NCI-H187 treated with DMSO at 0.1 percent for 48 hours (cell line): ENCODE data around the gene ATP4A.

Experiments
- DNase-seq: peaks from one replicate; lab custom pipeline; 2025; lab: John Stamatoyannopoulos, UW

ATP4A gene

DNA sequence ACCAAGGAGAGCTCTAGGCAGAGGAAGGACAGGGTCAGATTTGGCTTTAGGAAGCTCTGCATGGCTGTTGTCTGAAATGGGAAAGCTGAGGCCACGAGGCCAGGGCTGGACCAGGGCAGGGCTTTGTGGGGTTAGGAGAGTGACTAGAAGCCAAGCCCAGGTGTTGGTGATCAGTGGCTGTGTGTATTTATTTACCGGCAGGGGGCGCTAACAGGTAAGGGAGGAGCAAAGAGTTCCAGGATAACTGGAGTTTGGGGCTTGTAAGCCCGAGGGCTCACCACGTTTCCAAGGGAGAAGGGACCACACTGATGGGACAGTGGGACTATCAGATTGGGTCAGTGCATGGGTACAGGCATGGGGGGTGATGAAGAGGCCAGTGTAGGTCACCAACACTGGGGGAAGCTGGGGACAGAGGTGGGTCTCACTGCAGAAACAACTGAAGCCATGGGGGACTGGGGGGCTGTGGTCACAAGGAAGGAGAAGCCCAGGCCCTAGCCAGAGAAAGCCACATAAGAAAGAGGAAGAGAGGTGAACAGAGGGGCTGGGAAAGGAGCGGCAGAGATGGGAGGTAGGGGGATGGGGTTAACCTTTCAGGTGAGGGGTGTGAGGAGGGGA, 14.2 kb downstream of the ATP4A start:
- DNase-seq: peak; percentile 48

DNA sequence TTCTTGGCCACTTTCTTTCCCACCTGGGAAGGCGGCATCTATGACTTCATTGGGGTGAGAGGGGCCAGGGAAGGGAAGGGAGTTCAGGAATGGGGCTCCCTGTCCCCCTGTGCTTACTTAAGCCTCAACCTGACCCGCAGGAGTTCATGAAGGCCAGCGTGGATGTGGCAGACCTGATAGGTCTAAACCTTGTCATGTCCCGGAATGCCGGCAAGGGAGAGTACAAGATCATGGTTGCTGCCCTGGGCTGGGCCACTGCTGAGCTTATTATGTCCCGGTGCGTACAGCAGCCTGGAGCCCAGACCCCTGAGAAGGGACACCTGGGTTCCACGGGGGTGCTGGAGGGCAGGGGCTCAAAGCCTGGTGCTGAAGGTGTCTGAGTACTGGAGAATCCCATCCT, 16.9 kb downstream of the ATP4A start:
- no peak for DNase-seq

DNA sequence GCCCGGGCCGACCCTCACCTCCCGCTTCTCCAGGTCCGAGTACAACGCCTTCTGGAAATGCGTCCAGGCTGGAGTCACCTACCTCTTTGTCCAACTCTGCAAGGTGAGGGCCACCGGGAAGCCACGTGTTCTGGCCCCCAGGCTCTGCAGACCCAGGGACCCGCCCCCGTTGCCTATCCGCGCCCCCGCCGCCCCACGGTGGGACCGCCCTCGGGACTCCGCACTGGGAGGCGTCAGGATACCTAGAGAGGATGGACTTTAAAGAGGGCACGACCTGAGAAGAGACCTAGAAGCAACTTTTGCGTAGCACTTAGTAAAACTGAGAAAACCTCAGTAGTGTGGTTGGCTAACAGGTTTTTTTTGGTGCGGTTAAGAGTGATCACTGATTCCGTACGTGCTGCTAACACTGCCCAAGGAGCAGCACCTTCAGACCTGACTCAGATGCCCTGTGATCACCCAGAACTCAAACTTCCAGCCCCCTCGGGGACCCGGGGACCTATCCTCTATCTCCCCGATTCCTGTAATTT, 17.5 kb downstream of the ATP4A start:
- DNase-seq: no peak

DNA sequence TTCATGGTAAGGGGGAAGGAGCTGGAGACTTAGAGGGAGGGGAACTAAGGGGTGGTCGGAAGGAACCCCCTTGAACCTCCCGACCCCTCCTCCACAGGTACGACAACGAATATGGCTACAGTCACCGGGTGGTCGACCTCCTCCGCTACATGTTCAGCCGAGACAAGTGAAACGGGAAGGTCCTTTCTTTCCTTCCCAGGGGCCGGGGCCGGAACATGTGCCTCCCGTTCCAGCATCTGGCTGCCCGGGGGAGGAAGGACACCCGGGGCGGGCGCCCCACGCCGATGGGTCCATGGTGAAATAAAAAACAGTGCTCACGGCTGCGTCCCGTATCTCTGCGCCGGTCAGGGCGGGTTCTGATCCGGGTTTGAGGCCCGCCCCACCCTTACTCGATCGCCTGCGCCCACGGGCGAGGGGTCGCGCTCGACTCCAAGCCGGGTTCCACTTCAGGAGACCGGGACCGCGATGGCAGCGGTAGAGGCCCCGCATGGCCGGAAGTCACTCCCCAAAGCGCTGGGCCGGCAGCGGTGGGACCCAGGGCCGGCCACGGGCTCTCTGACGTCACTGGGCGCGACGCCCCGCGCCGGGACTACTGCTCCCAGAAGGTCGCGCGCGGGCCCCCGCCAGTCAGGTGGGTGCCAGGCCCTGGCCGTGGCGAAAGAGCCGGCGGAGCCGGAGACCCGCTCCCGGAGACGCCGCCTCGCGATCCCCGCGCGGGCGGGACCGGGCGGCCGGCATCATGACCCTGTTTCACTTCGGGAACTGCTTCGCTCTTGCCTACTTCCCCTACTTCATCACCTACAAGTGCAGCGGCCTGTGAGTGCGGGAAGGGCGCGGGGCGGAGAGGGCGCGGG, 18.2 kb downstream of the ATP4A start, which contains the start of gene TMEM147:
TSS of gene TMEM147 (plus strand) at position 626 of the 854 bp plus-strand sequence. CDS start at position 740, 114 bp downstream.
- DNase-seq: peak; percentile 47

DNA sequence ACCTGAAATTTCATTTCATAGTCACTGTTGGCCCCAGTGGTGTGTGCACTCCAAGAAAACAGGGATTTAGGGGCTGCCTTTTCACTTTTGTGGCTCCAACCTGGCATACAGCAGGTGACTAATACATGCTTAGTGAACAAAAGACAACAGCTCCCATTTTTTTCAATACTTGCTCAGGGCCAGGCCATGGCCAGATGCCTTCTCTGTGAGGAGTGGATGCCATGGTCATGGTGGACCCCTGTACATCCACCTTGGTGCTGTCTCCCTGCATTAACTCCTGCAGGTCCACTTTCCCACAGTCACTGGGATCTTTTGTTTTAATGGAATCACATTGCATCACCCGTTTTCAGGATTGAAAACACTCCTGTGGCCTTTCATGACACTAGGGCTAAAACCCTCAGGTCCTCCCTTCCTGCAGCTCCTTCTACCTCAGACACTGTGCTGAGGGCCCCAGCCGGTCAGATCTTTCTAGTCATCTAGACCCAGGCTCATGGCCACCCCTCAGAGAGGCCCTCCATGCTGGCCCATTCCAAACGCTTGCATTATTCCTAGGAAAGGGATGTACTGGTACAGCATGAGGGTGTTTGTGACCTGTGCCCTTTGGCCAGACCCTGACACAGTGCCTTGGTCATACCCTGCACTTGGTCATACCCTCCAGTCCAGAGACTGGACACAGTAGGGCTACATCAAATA, 19.2 kb downstream of the ATP4A start:
- no peak for DNase-seq

DNA sequence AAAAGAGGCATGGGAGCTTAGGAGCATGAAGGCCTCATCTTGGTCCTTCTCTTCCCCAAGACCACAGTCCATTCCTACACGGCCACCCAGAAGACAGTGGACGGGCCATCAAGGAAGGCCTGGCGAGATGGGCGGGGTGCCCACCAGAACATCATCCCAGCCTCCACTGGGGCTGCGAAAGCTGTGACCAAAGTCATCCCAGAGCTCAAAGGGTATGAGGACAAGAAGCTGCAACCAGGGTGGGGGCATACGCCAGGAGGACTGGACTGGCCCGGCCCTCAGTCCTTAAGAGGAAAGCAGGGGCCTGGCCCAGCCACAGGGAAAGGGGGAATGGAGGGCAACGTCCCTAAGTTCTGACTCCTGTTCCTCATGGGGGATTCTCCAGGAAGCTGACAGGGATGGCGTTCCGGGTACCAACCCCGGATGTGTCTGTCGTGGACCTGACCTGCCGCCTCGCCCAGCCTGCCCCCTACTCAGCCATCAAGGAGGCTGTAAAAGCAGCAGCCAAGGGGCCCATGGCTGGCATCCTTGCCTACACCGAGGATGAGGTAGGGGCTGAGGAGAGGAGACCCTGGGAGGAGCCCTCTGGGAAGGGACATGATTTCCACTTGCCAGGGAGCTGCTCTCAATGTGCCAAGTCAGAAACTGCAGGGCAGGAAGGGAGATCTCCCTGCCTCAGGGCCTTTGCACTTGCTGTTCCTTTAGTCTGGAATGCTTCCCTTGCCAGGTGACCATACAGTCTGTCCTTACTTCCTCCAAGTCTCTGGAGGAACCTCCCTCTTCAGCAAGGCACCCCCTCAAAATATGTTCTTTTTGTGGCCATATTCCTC, 20.0 kb downstream of the ATP4A start:
- no peak for DNase-seq

DNA sequence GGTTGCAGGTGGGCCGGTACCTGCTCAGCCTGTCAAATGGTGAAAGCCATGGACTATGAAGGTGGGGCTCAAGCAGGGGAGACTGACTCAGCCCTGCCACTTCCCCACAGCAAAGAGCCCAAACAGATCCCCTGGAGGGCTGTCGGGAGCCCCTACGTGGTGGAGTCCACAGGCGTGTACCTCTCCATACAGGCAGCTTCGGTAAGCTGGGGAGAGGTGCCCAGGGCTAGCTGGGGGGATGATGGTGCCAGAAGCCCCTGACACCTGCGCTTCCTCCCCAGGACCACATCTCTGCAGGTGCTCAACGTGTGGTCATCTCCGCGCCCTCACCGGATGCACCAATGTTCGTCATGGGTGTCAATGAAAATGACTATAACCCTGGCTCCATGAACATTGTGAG, 21.2 kb downstream of the ATP4A start:
- DNase-seq: no peak

DNA sequence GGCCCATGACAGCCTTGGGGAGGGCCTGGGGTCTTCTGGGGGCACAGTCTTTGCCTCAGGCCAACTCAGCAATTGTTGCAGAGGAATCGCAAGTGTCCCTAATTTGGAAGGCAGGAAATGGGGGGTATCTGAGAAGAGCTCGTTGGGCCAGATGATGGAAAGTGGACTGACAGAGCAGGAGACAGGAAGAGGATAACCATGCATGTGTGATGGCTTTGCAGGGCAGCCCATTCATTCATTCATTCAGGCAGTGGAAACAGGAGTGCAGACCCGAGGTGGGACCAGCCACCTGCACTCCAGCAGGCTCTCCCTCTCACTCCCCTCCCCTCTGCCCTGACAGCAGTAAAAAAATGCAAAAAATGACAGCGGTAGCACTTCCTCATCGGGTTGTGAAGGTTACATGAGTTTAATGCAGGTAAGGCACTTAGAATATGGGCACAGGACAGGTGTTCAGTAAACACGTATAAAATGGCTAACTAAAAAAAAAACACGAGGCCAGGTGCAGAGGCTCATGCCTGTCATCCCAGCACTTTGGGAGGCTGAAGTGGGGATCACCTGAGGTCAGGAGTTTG, 23.0 kb downstream of the ATP4A start:
- no peak for DNase-seq

DNA sequence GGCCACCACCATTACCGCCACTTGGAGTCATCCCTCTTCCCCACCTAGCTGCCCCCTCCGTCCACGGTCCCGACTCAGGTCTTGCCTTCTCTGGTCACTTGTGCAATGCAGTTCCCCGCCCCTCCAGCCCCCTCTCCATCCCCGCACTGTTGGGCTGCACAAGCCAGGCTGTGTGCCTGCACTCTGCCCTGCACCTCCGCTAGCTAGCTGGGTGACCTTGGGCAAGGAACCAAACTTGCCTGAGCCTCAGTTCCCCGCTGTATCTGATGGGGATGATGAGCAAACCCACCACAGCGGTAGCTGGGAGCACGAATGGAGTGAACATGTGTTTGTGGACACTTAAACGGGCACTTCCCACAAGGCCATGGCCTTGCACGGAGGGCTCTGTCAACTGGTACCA, 23.6 kb downstream of the ATP4A start:
- no peak for DNase-seq

DNA sequence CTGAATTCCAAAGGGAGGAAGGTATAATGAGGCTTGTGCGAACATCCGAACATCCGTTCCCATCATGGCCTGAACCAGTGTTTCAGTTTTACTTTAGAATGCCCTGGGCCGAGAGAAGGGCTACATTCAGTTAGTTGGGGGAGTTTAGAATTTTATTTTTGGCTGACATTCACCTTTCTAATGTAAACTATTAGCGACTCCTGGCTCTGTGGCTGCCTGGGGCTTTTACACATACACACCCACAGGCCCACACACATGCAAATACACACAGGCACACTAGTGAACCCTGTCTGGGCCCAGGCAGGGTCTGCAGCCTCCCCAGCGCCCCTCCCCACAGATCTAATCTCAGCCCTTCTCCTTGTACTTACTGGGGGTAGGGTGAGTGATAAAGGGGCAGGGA, 24.1 kb downstream of the ATP4A start:
- DNase-seq: no peak

DNA sequence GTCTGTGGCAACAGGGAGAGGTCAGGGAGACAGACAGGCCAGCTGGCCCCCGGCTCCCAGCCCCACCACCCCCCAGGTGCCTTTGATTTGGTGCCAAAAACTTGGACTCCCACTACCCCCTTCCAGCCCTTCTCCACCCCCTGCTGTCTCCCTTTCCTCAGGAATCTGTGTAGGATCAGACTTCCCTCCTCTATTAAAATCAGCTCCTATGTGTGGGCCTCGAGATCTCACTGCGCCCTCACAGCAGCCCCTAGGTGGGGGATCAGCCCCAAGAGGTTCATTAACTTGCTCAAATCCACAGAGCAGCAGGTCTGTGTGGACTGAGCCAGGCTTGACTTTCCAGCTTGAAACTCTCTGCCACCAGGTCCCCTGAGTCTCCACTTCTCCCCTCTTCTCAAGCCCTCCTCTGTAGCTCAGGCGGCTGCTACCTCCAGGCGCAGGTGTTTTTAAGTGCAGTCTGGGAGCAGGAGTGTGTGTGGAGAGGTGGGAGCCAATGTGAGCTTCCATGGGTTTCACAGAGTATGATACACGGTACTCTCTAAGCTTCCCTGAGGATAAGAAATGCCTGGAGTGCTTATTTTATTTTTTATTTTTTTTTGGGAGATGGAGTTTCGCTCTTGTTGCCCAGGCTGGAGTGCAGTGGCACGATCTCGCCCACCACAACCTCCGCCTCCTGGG, 28.5 kb downstream of the ATP4A start:
- no peak for DNase-seq

DNA sequence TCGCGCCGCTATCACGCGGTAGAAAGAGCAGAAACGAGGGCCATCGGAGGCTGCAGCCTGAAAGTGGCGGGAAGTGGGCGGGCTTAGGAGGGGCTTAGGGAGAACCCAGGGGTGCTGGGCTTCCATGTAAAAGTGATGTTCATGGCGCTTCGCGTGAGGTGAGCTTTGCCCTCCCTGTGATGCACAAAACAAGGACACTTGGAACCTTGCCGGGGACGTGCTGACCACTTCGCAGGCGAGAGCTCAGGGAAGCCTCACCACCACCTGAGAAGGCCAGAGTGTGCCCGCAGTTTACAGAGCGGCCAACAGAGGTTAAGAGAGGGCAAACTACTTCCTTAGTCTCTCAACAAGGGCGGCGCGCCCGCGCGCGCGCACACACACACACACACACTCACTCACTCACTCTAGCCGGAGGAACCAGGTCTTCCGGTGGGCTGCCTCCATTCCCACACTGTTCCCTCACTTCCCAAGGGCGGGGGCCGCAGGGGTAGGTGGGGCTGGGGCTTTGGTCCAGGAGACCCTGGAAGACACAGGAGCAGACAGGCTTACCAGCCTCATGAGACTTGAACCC, 29.6 kb downstream of the ATP4A start:
- DNase-seq: no peak

DNA sequence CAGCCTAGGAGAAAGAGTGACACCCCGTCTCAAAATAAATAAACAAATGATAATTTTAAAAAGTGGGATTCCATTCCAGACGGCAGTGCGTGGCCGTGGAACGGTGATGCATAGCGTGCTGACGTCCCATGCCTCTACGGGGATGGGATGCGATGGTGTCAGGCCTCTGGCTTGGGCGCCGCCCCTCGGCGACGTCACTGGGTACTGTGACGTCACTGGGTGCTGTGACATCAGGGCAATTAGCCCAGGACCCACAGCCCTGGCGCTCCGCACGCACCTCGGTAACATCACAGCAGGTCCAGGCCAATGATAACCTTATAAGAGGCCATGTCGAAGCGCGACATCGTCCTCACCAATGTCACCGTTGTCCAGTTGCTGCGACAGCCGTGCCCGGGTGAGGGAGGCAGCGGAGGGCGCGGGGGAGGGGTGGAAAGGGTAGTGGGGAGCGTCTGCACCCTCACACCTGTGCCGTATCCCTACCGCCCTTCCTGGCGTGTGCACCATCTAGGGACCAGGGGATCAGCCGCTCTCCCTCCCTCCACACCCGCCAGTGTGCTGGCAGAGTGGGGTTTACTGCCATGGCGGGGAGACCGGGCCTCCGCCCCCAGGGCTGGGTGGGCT, 30.1 kb downstream of the ATP4A start, which contains the start of gene GAPDHS:
TSS of gene GAPDHS (plus strand) at position 256 of the 621 bp plus-strand sequence. CDS start at position 328, 72 bp downstream.
- DNase-seq: no peak

DNA sequence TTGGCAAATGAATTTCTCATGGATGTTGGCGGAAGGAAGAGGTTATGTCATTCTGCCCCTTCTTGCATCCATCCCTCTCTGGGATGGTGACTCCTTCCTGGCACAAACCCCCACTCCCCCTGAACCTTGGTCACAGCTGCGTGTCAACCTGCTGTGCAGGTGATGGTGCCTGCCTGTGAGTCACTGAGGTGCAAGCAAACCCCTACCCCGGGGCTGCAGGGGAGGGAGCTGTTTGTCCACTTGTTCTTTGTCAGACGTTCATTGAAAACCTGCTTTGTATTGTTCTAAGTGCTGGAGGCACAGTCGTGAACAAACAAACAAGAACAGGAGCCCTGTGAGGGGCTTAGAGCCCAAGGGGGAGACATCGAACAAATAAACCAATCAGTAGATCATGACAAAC, 32.2 kb downstream of the ATP4A start:
- DNase-seq: no peak

DNA sequence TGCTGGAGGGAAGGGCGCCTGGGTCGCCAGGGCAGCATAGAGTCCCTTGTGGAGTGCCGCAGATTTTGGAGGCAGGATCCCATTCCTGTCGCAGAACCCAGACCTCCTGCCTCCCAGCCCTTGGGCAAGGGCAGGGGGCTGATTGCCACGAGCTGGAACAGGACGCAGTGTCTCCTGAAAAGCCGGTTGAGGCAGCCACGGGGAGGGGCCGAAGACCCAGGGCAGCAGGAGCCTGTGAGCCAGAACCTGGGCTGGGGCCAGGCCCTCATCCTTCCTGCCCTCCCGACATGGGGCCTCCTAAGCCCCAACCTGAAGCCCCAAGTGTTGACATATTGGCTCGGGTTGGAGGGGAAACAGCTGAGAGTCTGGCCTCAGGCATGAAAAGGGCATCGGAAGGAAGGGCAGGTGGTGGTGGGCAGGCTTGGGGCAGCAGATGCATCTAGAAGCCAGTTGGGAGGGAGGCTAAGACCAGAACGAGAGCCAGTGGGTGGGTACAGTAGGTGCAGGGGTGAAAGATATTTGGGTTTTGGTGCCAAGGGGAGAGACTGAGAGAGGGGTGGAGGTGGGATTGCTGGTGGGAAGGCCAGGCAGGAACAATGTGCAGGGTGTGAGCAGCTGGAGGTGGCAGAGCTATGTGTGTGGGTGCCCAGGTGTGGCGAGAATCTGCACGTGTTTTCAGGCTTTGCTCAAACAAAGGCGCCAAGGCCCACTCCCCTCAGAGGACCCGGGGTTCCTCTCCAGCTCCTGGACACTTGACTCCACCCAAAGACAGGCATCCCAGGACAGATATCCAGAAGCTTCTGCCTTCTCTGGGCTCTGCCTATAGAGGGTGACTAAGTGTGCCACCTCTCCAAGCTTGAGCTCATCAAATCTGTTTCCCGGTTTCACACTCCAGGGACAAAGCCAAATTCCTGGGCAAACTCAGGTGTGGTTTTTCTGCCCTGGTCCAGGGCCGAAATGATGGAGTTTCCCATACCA, 33.9 kb downstream of the ATP4A start:
- DNase-seq: no peak

DNA sequence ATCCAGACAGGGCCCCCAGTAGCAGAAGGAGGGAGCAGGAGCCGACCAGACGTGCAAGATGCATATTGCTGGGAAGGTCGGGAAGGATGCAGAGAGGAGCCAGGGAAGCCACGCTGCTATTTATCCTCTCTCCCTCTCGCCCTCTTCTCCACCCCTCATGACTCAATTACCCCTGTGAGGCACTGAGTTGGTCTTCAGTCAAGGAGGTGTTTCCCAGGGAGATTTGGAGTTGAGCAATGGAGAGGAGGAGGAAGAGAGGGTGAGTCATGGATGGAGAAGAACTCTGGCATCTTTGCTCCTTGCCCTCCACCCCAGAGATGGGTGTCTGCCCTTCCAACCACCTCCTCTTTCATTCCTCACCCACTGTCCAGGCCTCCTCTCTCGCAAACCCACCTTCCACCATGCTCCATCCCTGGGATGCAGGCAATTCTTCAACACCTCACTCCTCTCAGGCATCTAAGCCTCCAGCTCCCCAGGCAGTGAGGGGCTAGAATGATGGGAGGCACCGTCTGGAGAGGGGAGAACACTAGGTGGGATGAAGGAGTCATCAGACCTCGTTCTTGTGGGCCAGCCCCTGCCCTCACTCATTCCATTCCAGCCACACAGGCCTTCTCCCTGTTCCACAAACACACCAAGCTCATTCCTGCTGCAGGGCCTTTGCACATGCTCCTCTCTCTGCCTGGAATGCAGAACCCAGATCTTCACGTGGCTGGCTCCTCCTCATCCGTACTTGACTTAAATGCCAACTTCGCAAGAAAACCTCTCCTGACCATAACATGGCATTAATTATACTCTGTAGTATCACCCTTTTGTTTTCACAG, 35.0 kb downstream of the ATP4A start, which contains the start of gene SBSN:
TSS of gene SBSN (minus strand) at position 94 of the 821 bp plus-strand sequence. CDS start at position 64, 30 bp downstream.
- DNase-seq: no peak

DNA sequence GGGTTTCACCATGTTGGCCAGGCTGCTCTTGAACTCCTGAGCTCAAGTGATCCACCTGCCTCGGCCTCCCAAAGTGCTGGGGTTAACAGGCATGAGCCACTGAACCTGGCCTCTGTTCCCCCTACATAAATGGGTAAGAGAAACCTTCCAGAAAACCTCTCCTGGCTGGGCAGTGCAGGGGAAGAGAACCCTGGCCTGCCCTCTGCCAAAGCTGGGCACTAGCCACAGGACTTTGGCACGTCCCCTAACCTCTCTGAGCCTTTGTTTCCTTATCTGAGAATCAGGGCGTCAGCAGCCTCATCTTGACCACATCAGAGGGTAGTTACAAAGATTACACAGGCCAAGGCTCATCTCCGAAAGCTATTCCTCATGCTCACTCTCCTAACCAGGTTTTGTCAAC, 37.6 kb downstream of the ATP4A start:
- no peak for DNase-seq
